ENCODE data around the gene C19orf44.

- TF ChIP-seq YY1 (IDR thresholded peaks at IDR 0.05; ENCODE audit: insufficient read depth, insufficient read length) (peak; percentile 42), ZNF274 (IDR thresholded peaks at IDR 0.05; ENCODE audit: low read depth, low read length) (no peak)
These were observed at the start of gene C19orf44, which contains the start of gene CALR3 for GRCh38 chr19:16495982-16496612.

Data from NT2/D1 (cell line).